CD14-positive monocyte (primary cell): ENCODE data around the gene AHCY. TPM values are rescaled to one million over a fixed set of nuclear protein-coding genes. Genes with fewer than 3 reads are reported as not detected.
A peak's percentile ranks its signal among the peaks of the same experiment; 100 is the strongest.

Experiments used
- DNase-seq, 3 donors: peaks; one replicate each; pipeline ENCODE4 v3.0.0-alpha.2; 2011 to 2022
- H2AFZ ChIP-seq: 2 replicates; pipeline ENCODE4 v1.6.0; 2012; ENCODE audit warnings: mild to moderate bottlenecking, low read depth, low read length, inconsistent platforms; ENCODE audit not compliant: insufficient read depth, poor library complexity, severe bottlenecking
- H3K27ac ChIP-seq, 2 donors: 1 replicate in 1 of 2; 2 replicates in 1 of 2; pipeline ENCODE4 v1.5.1; 2012 to 2013; ENCODE audit warnings: low read length in 2 of 2, control low read depth in 1 of 2, inconsistent platforms in 1 of 2, low read depth in 1 of 2, mild to moderate bottlenecking in 1 of 2
- H3K27me3 ChIP-seq, 2 donors: one replicate each; pipeline versions ENCODE4 v1.6.0 to v1.6.1; 2011 to 2013; ENCODE audit warnings: low read length in 2 of 2; ENCODE audit not compliant: control insufficient read depth in 2 of 2, insufficient read depth in 2 of 2
- H3K36me3 ChIP-seq, 2 donors: replicated peaks in 1 of 2; 1 replicate in 1 of 2; 2 replicates in 1 of 2; pipeline versions ENCODE4 v1.5.1 to v1.6.1; 2012 to 2013; ENCODE audit warnings: low read length in 2 of 2, control low read depth in 1 of 2, inconsistent platforms in 1 of 2, mild to moderate bottlenecking in 1 of 2; ENCODE audit not compliant: insufficient read depth in 2 of 2, control insufficient read depth in 1 of 2
- H3K4me1 ChIP-seq, 2 donors: 1 replicate in 1 of 2; 2 replicates in 1 of 2; pipeline versions ENCODE4 v1.5.1 to v1.6.1; 2012 to 2013; ENCODE audit warnings: low read length in 2 of 2, control low read depth in 1 of 2, inconsistent platforms in 1 of 2, mild to moderate bottlenecking in 1 of 2, moderate library complexity in 1 of 2; ENCODE audit not compliant: insufficient read depth in 2 of 2, control insufficient read depth in 1 of 2
- H3K4me2 ChIP-seq: replicated peaks from 2 replicates; pipeline ENCODE3; 2012; ENCODE audit warnings: low read length, moderate library complexity, mild to moderate bottlenecking; ENCODE audit not compliant: poor library complexity, severe bottlenecking; ENCODE audit errors: extremely low read depth
- H3K4me3 ChIP-seq, 3 experiments: fragments of 200-600 bp in 1 of 3; sonication (generic) in 1 of 3; replicated peaks in 1 of 3; 1 replicate in 2 of 3; 2 replicates in 1 of 3; pipeline ENCODE4 v1.5.1; 2011 to 2013; ENCODE audit warnings: low read length in 3 of 3, mild to moderate bottlenecking in 3 of 3, control low read depth in 2 of 3, low read depth in 2 of 3, inconsistent platforms in 1 of 3, moderate library complexity in 1 of 3
- H3K79me2 ChIP-seq: 2 replicates; pipeline ENCODE4 v1.6.0; 2012; ENCODE audit warnings: mild to moderate bottlenecking, control low read depth, inconsistent platforms, low read length, moderate library complexity; ENCODE audit not compliant: insufficient read depth
- H3K9ac ChIP-seq: 2 replicates; pipeline ENCODE4 v1.6.0; 2017; ENCODE audit warnings: low read length, mild to moderate bottlenecking; ENCODE audit not compliant: insufficient read depth, poor library complexity, severe bottlenecking
- H3K9me3 ChIP-seq, 2 donors: replicated peaks in 1 of 2; 1 replicate in 1 of 2; 2 replicates in 1 of 2; pipeline versions ENCODE4 v1.5.1 to v1.6.1; 2012 to 2013; ENCODE audit warnings: low read length in 2 of 2, control low read depth in 1 of 2; ENCODE audit not compliant: control insufficient read depth in 1 of 2, insufficient read depth in 1 of 2
- H4K20me1 ChIP-seq: 2 replicates; pipeline ENCODE4 v1.6.0; 2012; ENCODE audit warnings: mild to moderate bottlenecking, low read length, control low read depth, moderate library complexity; ENCODE audit not compliant: insufficient read depth
- H3K27ac Mint-ChIP-seq, 7 donors: one replicate each; pipeline ENCODE4 v1.8.0; 2020; ENCODE audit warnings: mild to moderate bottlenecking in 7 of 7, mixed read lengths in 7 of 7, moderate library complexity in 6 of 7, inconsistent platforms in 2 of 7
- H3K27me3 Mint-ChIP-seq, 3 donors: one replicate each; pipeline ENCODE4 v1.8.0; 2021 to 2022; ENCODE audit warnings: low read depth in 3 of 3, mild to moderate bottlenecking in 3 of 3, mixed read lengths in 3 of 3, moderate library complexity in 3 of 3, inconsistent platforms in 1 of 3
- H3K36me3 Mint-ChIP-seq, 2 donors: one replicate each; pipeline ENCODE4 v1.8.0; 2020; ENCODE audit warnings: mixed read lengths in 2 of 2, inconsistent platforms in 1 of 2, mild to moderate bottlenecking in 1 of 2
- H3K4me1 Mint-ChIP-seq: one replicate; pipeline ENCODE4 v1.8.0; 2020; ENCODE audit warnings: mild to moderate bottlenecking, mixed read lengths
- H3K4me3 Mint-ChIP-seq, 2 donors: one replicate each; pipeline ENCODE4 v1.8.0; 2020; ENCODE audit warnings: mild to moderate bottlenecking in 2 of 2, mixed read lengths in 2 of 2, moderate library complexity in 1 of 2
- H3K9me3 Mint-ChIP-seq, 7 donors: one replicate each; pipeline ENCODE4 v1.8.0; 2020 to 2022; ENCODE audit warnings: mixed read lengths in 7 of 7, mild to moderate bottlenecking in 6 of 7, moderate library complexity in 6 of 7, inconsistent platforms in 2 of 7
- WGBS: methylation state at CpG from one replicate; pipeline ENCODE4 v1.1.5; 2013; ENCODE audit warnings: missing lambda C conversion rate; ENCODE audit not compliant: insufficient coverage; 5-methylcytosine and 5-hydroxymethylcytosine counted together
- intact Hi-C, 2 donors: fragments of 100-400 bp; cut with micrococcal nuclease; formaldehyde crosslinking; loops; one replicate each; pipeline versions ENCODE4 v1.15.0 to v1.15.1; 2023
- polyA plus RNA-seq, 3 donors: library from polyadenylated mRNA; depleted of rRNA in 1 of 3; unstranded in 2 of 3; stranded (reverse) in 1 of 3; fragments of 300-500 nt in 2 of 3; fragments of >200 nt in 1 of 3; fragmentation: Illumina TruSeq in 2 of 3; gene quantifications; 1 replicate in 2 of 3; 2 replicates in 1 of 3; pipeline ENCODE4 v1.2.3, GENCODE V29; 2012 to 2021
- TF ChIP-seq, protein P1 (sequence below): fragments of 200-600 bp; IDR thresholded peaks from one replicate; pipeline ENCODE4 v1.8.0; 2022; ENCODE audit warnings: antibody characterized with exemption, mild to moderate bottlenecking

AHCY gene
- polyA plus RNA-seq, 3 donors = 35.7 to 42.7 (median 41.1) TPM

DNA sequence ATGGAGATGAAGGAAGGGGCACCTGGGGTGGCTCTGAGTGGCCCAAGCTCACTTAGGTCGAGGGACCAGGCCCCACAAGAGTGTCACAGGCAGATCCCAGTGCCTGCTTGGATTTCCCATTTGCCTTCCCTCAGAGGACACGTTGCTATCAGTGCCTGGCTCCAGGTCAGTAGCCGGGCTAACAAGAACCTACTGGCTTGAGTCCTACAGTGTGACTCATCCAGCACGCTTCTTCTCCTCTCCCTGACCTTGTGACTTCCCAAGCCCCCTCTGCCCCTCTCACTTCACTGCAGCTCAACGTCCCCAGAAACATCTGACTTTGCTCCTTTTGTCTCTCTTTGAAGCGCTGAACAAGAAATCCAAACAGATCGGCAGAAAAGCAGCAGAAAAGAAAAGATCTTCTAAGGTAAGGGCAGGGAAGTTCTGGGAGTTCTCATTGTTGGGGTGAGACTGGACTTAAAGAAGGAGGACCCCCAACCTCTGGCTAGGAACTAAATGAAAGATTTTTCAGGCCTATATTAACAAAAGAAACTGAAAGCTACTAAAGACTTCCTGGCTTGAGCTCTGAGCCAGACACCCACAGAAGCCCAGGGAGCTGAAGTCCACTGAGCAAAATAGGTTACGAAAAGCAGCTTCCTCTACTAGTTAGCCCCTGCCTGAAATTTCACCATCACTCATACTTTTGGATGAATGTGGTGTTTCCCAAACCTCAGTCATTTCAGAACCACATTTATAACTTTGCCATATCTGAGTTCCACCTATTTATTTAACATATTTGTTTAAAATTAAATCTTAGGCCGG is 40.5 kb downstream of the AHCY start:
- H2AFZ ChIP-seq = peak overlapping the region; percentile 92
- H3K79me2 ChIP-seq = no peaks in the 10 kb centered on the region
- peak overlapping the region; percentile 68 for H3K4me2 ChIP-seq
- no peaks in the 10 kb centered on the region for H3K36me3 Mint-ChIP-seq
- DNase-seq = peak; percentile 72 to 79 (median 77)
- H4K20me1 ChIP-seq = no peaks in the 10 kb centered on the region
- intact Hi-C loops = no loop called here
- H3K9me3 Mint-ChIP-seq = no peaks in the 10 kb centered on the region
- peak overlapping the region in 1 of 3 experiments; percentile 54 for H3K4me3 ChIP-seq
- no peaks in the 10 kb centered on the region for H3K27me3 ChIP-seq
- H3K9me3 ChIP-seq = no peaks in the 10 kb centered on the region
- H3K27ac Mint-ChIP-seq = peak overlapping the region; percentile 96 to 100 (median 98)
- 49% methylated on average over 4 of the region's 9 CpGs for WGBS
- TF ChIP-seq, protein P1, sequence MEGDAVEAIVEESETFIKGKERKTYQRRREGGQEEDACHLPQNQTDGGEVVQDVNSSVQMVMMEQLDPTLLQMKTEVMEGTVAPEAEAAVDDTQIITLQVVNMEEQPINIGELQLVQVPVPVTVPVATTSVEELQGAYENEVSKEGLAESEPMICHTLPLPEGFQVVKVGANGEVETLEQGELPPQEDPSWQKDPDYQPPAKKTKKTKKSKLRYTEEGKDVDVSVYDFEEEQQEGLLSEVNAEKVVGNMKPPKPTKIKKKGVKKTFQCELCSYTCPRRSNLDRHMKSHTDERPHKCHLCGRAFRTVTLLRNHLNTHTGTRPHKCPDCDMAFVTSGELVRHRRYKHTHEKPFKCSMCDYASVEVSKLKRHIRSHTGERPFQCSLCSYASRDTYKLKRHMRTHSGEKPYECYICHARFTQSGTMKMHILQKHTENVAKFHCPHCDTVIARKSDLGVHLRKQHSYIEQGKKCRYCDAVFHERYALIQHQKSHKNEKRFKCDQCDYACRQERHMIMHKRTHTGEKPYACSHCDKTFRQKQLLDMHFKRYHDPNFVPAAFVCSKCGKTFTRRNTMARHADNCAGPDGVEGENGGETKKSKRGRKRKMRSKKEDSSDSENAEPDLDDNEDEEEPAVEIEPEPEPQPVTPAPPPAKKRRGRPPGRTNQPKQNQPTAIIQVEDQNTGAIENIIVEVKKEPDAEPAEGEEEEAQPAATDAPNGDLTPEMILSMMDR = no peak
- H3K36me3 ChIP-seq = no peaks in the 10 kb centered on the region
- peaks cover 15 to 20% of the 10 kb centered on the region in 2 donors for H3K4me1 ChIP-seq
- peak overlapping the region; percentile 74 to 75 for H3K4me3 Mint-ChIP-seq
- H3K9ac ChIP-seq = peak overlapping the region; percentile 73
- peak overlapping the region; percentile 74 to 98 for H3K27ac ChIP-seq
- peaks cover 16% of the 10 kb centered on the region for H3K4me1 Mint-ChIP-seq
- no peaks in the 10 kb centered on the region for H3K27me3 Mint-ChIP-seq

DNA sequence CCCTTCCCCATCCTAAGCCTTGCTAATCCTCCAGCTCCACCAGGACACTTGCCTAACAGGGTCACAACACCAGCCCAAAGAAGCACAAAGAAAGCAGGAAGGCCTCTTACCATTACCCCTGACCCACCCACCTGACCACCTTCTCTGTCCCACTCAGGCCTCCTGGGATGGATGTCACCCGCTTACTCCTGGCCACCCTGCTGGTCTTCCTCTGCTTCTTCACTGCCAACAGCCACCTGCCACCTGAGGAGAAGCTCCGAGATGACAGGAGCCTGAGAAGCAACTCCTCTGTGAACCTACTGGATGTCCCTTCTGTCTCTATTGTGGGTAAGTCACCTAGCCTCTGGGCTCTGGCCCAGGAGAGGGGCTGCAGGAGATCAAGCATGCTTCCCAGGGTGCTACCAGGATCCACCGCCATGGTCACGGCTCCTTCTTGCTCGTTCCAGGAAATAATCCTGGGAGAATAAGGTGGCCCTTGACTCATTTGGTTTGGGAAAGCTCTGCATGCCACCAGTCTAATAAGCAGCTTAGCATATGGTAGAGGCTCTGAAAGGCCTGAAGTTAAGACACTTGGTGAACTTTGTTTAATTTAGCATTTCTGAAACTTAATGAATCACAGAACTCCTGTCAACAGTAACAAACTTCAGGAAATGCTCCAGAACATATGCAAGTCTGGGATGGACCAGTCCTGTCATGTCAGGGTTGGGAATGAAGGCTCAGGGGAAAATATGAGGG is 42.8 kb downstream of the AHCY start:
- no peaks in the 10 kb centered on the region for H3K27me3 Mint-ChIP-seq
- peaks cover 16% of the 10 kb centered on the region for H3K4me1 Mint-ChIP-seq
- Histone ChIP-seq H3K27me3 (no peaks in the 10 kb centered on the region), H3K79me2 (no peaks in the 10 kb centered on the region), H3K27ac (no peak overlapping the region), H3K9me3 (no peaks in the 10 kb centered on the region), H3K9ac (no peak overlapping the region), H3K4me2 (no peak overlapping the region), H3K4me3 (no peak overlapping the region), H3K36me3 (no peaks in the 10 kb centered on the region), H4K20me1 (no peaks in the 10 kb centered on the region), H2AFZ (no peak overlapping the region), H3K4me1 (peaks cover 15 to 20% of the 10 kb centered on the region in 2 donors)
- intact Hi-C loops = no loop called here
- no peak for DNase-seq
- peak overlapping the region in 1 of 7 donors; percentile 54 for H3K27ac Mint-ChIP-seq
- no peaks in the 10 kb centered on the region for H3K9me3 Mint-ChIP-seq
- TF ChIP-seq, protein P1 = no peak
- H3K36me3 Mint-ChIP-seq = no peaks in the 10 kb centered on the region
- 95% methylated on average over 5 of the region's 5 CpGs for WGBS
- H3K4me3 Mint-ChIP-seq = no peak overlapping the region
